Fibroblast of mammary gland (primary cell): ENCODE data around the gene PCYT1B.

Experiments
- DNase-seq: peaks from one replicate; pipeline ENCODE4 v3.0.0-alpha.2; 2010; ENCODE audit warnings: low read depth
- H3K4me3 ChIP-seq: 2 replicates; pipeline ENCODE4 v1.5.1; 2011; ENCODE audit warnings: low read depth, mild to moderate bottlenecking, low read length, moderate library complexity; ENCODE audit not compliant: control insufficient read depth
- CTCF ChIP-seq: conservative IDR thresholded peaks from 2 replicates; pipeline ENCODE4 v1.5.1; 2011; ENCODE audit warnings: low read depth, low read length, inconsistent platforms; ENCODE audit not compliant: control insufficient read depth, insufficient read depth

The PCYT1B gene

GRCh38 chrX:24647257-24648058 lies at the start of gene PCYT1B:
Gene PCYT1B (minus strand): TSS chrX:24647347. CDS start chrX:24647105, 242 bp downstream.
- DNase-seq: peak; percentile 54
- peak within 1 kb of the TSS; percentile 29 for H3K4me3 ChIP-seq
- no peak for TF ChIP-seq CTCF

GRCh38 chrX:24696294-24696693 lies 49.1 kb upstream of the PCYT1B start:
- no peak overlapping the region for H3K4me3 ChIP-seq
- no peak for TF ChIP-seq CTCF
- no peak for DNase-seq

GRCh38 chrX:24694825-24695224 lies 47.7 kb upstream of the PCYT1B start:
- no peak for TF ChIP-seq CTCF
- peak; percentile 25 for DNase-seq
- H3K4me3 ChIP-seq: peak overlapping the region; percentile 69

GRCh38 chrX:24693453-24694202 lies 46.5 kb upstream of the PCYT1B start, which contains the start of gene POLA1:
Gene POLA1 (plus strand): TSS chrX:24693918. CDS start chrX:24693962, 44 bp downstream.
- peak; percentile 27 for TF ChIP-seq CTCF
- peak within 1 kb of the TSS; percentile 69 for H3K4me3 ChIP-seq
- peak; percentile 94 for DNase-seq

- no peak for DNase-seq
- no peak overlapping the region for H3K4me3 ChIP-seq
- TF ChIP-seq CTCF: no peak
Measured at GRCh38 chrX:24692305-24692704, 45.2 kb upstream of the PCYT1B start.

GRCh38 chrX:24684048-24684447 lies 36.9 kb upstream of the PCYT1B start:
- H3K4me3 ChIP-seq: no peak overlapping the region
- no peak for DNase-seq
- TF ChIP-seq CTCF: no peak
